ENCODE data around the gene SORCS2. TPM values are rescaled to one million over a fixed set of nuclear protein-coding genes. Genes with fewer than 3 reads are reported as not detected.

Gene SORCS2
- total RNA-seq, 2 experiments from 2014 or later: 0.07 to 0.15 TPM

DNA sequence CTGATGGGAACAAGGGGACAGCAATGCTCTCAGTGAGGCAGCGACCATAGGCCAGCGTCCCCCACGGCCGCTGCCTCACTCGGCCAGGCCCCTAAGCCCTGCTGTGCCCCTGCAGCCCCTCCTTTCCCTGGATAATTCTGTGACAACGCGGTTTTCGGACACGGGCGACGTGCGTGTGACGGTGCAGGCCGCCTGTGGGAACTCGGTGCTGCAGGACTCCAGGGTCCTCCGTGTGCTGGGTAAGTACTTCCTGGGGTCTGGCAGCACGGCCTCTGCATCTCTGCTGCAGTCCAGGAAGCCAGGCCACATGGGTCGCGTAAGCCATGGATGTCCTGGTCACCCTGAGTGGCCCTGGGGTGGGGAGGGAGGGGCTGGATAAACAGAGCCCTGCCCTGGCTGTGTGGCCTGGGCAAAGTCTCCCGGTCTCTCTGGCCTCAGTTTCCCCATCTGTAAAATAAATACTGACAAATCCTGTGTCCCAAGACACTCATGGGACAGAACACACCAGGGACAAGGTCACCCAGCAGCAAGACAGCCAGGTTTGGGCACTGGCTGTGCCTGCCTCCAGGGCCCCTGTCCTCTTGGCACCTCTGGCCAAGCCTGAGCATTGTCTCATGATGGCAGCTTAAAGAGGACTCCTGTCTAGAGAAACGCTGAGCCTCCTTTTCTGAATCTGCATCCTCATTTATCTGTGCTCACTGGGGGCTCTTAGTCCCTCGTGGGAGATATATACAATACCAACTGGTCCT lies 534.5 kb downstream of the SORCS2 start:
- Mint-ChIP-seq H3K27ac (no peak overlapping the region), H3K36me3 (ENCODE audit: low read depth) (no peaks in the 10 kb centered on the region), H3K4me1 (ENCODE audit: low read depth) (peaks cover 4% of the 10 kb centered on the region), H3K9me3 (no peaks in the 10 kb centered on the region), H3K4me3 (no peak overlapping the region), H3K27me3 (ENCODE audit: low read depth) (no peaks in the 10 kb centered on the region)
- DNase-seq: no peak
- CTCF ChIA-PET: no interaction called here
- intact Hi-C loops (cut with micrococcal nuclease): no loop called here

DNA sequence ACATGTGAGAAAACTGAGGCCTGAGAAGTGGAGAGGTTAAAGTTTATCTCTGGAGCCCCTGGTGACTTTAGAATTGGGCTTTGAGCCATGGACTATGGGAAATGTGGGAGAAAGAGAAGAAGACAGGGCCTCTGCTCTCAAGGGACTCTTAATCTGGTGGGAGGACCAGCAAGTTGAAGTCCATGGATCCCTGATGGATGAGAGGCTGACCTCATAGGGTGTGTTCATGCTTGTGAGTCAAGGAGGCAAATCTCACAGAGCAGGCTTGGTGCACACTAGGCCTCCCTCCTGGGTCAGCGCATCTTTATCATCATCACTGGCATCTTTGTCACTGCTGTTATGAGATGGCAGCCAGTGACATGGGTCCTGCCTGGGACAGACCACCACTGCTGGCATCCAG lies 535.4 kb downstream of the SORCS2 start:
- Mint-ChIP-seq H3K36me3 (ENCODE audit: low read depth) (no peaks in the 10 kb centered on the region), H3K9me3 (no peaks in the 10 kb centered on the region), H3K27ac (no peak overlapping the region), H3K27me3 (ENCODE audit: low read depth) (no peaks in the 10 kb centered on the region), H3K4me3 (no peak overlapping the region), H3K4me1 (ENCODE audit: low read depth) (peaks cover under 1% of the 10 kb centered on the region)
- DNase-seq: no peak
- intact Hi-C loops (cut with micrococcal nuclease): no loop called here
- CTCF ChIA-PET: no interaction called here

DNA sequence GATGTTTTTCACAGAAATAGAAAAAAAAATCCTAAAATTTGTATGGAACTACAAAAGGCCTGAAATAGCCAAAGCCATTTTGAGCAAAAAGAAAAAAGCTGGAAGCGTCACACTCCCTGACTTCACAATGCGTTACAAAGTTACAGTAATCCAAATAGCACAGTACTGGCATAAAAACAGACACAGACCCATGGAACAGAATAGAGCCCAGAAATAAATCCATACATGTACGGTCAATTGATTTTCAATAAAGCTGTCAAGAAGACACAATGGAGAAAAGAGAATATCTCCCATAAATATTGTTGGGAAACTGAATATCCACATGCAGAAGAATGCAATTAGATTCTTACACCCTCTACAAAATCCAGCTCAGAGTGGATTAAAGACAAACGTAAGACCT lies 539.1 kb downstream of the SORCS2 start:
- H3K9me3 Mint-ChIP-seq: no peaks in the 10 kb centered on the region
- no peaks in the 10 kb centered on the region for H3K4me1 Mint-ChIP-seq (ENCODE audit: low read depth)
- H3K27ac Mint-ChIP-seq: no peak overlapping the region
- H3K27me3 Mint-ChIP-seq (ENCODE audit: low read depth): no peaks in the 10 kb centered on the region
- no peak for DNase-seq
- CTCF ChIA-PET: interaction anchor here (0.6 to 1.8 kb wide), 2 partner anchors 11 to 18 kb away, joined by 4 to 5 read pairs; no protein-coding TSS in a partner anchor
- intact Hi-C loops (cut with micrococcal nuclease): no loop called here
- no peaks in the 10 kb centered on the region for H3K36me3 Mint-ChIP-seq (ENCODE audit: low read depth)
- no peak overlapping the region for H3K4me3 Mint-ChIP-seq

DNA sequence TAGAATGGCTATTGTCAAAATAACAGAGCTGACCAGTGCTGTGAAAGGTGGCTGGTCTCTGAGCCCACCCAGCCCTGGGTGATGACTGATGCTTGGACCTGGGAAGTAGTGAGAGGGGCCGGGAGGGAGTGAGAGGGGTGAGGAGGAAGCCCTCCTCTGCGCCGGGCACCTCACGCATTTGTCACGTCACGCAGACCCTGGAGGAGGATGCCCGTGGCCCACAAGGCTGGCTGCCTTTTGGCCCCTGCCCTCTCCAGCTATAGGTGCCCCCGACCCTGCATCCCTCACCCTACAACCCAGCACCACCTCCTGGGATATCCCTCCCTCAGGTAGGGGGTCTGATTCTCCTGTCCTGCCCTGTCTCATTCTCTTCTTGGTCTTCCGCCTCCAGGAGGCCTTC lies 539.9 kb downstream of the SORCS2 start:
- CTCF ChIA-PET: no interaction called here
- Mint-ChIP-seq H3K4me1 (ENCODE audit: low read depth) (no peaks in the 10 kb centered on the region), H3K27me3 (ENCODE audit: low read depth) (no peaks in the 10 kb centered on the region), H3K27ac (no peak overlapping the region), H3K36me3 (ENCODE audit: low read depth) (no peaks in the 10 kb centered on the region), H3K4me3 (no peak overlapping the region), H3K9me3 (no peaks in the 10 kb centered on the region)
- intact Hi-C loops (cut with micrococcal nuclease): no loop called here
- no peak for DNase-seq

DNA sequence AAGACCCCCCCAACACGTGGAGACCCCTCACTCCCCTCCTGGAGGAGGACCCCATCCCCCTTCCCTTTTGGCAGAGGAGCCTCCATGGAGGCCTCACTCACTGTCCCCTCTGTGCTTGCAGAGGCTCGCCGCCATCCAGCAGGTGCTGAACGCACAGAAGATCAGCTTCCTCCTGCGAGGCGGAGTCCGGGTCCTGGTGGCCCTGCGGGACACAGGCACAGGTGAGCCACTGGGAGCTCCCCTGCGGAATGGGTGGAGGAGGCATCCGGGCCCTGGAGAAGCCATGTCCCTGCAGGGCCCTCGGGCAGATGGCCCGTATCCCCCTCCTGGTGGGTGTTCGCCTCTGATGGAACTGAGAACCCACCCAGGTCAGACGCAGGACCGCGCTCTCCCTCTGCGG lies 540.9 kb downstream of the SORCS2 start:
- H3K9me3 Mint-ChIP-seq: no peaks in the 10 kb centered on the region
- no peak overlapping the region for H3K27ac Mint-ChIP-seq
- no peaks in the 10 kb centered on the region for H3K4me1 Mint-ChIP-seq (ENCODE audit: low read depth)
- CTCF ChIA-PET: no interaction called here
- H3K4me3 Mint-ChIP-seq: no peak overlapping the region
- intact Hi-C loops (cut with micrococcal nuclease): no loop called here
- no peaks in the 10 kb centered on the region for H3K36me3 Mint-ChIP-seq (ENCODE audit: low read depth)
- no peak for DNase-seq
- H3K27me3 Mint-ChIP-seq (ENCODE audit: low read depth): no peaks in the 10 kb centered on the region

DNA sequence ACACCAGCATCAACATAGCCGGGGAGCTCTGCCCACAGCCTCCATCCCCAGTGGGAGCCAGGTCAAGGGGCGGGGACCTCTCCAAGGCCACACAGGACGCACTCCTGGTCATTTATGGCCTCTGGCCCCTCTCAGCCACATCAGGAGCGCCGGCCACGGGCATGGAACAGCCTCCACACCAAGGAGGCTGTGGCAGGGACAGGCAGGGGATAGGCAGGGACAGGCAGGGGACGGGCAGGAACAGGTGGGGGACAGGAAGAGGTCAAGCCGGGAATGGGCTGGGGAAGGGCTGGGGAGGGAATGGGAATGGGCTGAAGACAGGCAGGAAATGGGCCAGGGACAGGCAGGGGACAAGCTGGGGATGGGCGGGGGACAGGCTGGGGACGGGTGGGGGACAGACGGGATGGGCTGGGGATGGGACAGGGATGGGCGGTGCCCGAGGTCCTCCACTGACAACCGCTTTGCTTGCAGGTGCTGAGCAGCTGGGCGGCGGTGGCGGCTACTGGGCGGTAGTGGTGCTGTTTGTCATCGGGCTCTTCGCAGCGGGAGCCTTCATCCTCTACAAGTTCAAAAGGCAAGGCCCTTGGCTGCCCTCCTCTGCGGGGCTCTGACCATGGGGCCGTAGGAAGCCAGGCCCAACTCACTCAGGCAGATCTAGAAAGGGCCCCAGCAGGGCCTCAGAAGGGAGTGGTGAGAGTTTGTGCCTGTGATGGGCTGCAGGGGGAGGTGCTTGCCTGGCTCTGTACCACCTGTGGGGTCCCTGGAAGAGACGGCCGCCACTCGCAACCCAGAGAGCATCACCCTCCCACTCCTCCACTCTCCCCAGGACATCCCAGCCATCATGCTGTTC lies 541.7 kb downstream of the SORCS2 start:
- no peaks in the 10 kb centered on the region for H3K36me3 Mint-ChIP-seq (ENCODE audit: low read depth)
- H3K27me3 Mint-ChIP-seq (ENCODE audit: low read depth): no peaks in the 10 kb centered on the region
- CTCF ChIA-PET: no interaction called here
- DNase-seq: no peak
- no peak overlapping the region for H3K27ac Mint-ChIP-seq
- no peak overlapping the region for H3K4me3 Mint-ChIP-seq
- intact Hi-C loops (cut with micrococcal nuclease): no loop called here
- H3K9me3 Mint-ChIP-seq: no peaks in the 10 kb centered on the region
- no peaks in the 10 kb centered on the region for H3K4me1 Mint-ChIP-seq (ENCODE audit: low read depth)

DNA sequence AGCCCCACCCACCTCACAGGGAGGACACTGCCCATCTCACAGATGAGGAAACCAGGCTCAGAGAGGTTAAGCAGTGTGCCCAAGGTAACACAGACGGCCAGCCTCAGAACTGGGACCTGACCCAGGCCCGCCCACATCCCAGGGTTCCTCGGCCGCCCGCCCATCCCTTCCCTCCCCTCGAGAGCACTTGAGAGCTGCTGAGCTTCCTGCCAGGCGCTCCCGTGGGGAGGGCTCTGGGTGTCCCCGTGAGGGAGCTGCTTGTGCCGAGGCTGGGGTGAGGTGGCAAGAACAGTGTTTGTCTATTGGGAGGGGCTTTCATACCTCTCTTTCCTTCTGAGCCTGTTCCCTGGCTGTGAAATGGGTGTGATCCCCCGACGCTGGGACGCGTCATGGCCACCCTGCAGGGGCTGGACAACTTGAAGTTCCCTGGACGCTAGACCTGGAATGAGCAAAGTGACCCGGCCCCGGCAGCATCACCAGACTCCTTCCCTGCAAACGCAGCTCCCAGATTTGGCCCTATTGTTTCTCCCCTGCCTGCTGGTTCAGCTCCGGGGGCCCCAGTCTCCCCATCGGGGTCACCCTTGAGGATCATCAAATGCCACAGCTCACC lies 542.4 kb downstream of the SORCS2 start:
- H3K9me3 Mint-ChIP-seq: no peaks in the 10 kb centered on the region
- no peak overlapping the region for H3K4me3 Mint-ChIP-seq
- DNase-seq: no peak
- H3K4me1 Mint-ChIP-seq (ENCODE audit: low read depth): no peaks in the 10 kb centered on the region
- H3K27ac Mint-ChIP-seq: no peak overlapping the region
- intact Hi-C loops (cut with micrococcal nuclease): no loop called here
- no peaks in the 10 kb centered on the region for H3K36me3 Mint-ChIP-seq (ENCODE audit: low read depth)
- CTCF ChIA-PET: interaction anchor here (0.6 kb wide), 2 partner anchors 109 to 1404 kb away, joined by 3 to 4 read pairs; no protein-coding TSS in a partner anchor
- H3K27me3 Mint-ChIP-seq (ENCODE audit: low read depth): no peaks in the 10 kb centered on the region

DNA sequence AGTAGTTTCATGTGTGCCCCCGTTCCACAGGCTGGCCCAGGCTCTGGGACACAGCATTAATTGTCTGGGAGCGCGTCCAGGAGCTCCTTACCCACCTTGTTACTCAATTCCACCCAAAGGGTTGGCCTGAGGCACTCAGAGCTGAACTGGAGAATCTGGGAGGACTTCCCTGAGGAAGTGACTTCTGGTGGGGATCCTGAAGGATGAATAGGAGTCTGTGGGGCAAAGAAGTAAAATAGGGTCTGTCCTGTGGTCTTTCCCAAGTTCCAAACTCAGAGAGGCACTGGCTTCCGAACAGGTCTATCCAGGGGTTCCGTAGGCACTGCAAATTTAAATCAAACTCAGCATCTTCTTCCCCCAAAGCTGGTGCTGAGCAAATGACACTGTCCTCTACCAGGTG lies 543.1 kb downstream of the SORCS2 start:
- Mint-ChIP-seq H3K27me3 (ENCODE audit: low read depth) (no peaks in the 10 kb centered on the region), H3K4me3 (no peak overlapping the region), H3K4me1 (ENCODE audit: low read depth) (no peaks in the 10 kb centered on the region), H3K27ac (no peak overlapping the region), H3K9me3 (no peaks in the 10 kb centered on the region), H3K36me3 (ENCODE audit: low read depth) (no peaks in the 10 kb centered on the region)
- CTCF ChIA-PET: interaction anchor here (0.6 kb wide), 2 partner anchors 109 to 1404 kb away, joined by 3 to 4 read pairs; no protein-coding TSS in a partner anchor
- no peak for DNase-seq
- intact Hi-C loops (cut with micrococcal nuclease): no loop called here

DNA sequence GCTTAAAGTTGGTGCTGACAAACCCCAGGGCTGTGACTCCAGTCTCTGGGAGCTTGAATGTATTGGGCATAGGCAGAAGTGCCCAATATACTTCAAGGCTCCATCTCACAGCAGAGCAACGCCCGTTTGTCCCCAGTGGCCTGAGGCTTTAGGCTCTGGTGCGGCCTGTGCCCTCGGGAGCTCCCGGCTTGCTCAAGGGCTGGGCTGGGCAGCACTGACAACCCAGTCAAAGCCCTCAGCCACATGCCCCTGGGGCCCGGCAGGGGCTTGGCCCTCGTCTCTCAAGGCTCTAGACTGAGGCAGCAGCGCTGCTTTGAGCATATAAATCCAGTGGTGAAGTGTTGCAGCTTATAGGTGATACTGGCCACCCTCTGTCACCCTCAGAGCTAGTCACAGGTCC lies 543.6 kb downstream of the SORCS2 start:
- CTCF ChIA-PET: interaction anchor here (1.1 kb wide), 1 partner anchor 63 kb away, joined by 3 read pairs; no protein-coding TSS in a partner anchor
- intact Hi-C loops (cut with micrococcal nuclease): no loop called here
- DNase-seq: no peak

DNA sequence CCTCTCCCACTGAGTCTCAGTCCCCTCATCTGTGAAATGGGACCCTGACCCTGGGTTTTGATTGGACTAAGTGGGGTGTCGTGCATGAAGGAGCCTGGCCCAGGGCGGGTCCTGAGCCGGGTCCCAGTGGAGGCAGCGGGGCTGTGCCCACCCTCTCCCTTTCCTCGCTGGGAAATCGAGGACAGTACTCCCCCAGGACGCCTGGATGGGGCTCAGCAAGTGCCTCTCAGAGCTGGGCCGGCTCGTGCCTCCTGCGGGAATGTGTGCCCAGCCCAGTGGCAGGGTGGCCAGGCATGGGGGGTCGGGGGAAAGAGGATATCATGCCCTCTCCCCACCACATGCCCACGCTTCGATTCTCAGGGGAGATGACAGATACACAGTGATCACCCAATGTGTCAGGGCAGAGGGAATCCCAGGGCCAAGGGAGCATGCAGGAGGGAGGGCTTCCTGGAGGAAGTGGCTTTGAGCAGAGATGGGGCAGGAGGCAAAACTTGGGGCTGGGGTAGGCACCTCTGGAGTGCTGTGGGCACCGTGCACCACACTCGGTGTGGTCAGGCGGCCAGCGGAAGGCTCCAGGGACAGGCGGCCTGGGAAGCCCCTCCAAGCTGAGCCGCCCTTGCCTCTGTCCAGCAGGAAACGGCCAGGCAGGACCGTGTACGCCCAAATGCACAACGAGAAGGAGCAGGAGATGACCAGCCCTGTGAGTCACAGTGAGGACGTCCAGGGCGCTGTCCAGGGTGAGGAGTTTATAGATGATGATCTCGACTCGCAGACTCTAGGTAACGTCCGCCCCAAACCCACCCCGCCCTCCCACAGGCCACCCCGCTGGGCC lies 544.3 kb downstream of the SORCS2 start:
- CTCF ChIA-PET: interaction anchor here (1.1 kb wide), 1 partner anchor 62 kb away, joined by 3 read pairs; no protein-coding TSS in a partner anchor
- H3K27me3 Mint-ChIP-seq (ENCODE audit: low read depth): no peaks in the 10 kb centered on the region
- no peaks in the 10 kb centered on the region for H3K9me3 Mint-ChIP-seq
- no peaks in the 10 kb centered on the region for H3K4me1 Mint-ChIP-seq (ENCODE audit: low read depth)
- intact Hi-C loops (cut with micrococcal nuclease): no loop called here
- no peak for DNase-seq
- H3K27ac Mint-ChIP-seq: no peak overlapping the region
- no peaks in the 10 kb centered on the region for H3K36me3 Mint-ChIP-seq (ENCODE audit: low read depth)
- H3K4me3 Mint-ChIP-seq: no peak overlapping the region

More for the DNA sequence above, 543.6 kb downstream of the SORCS2 start:
- H3K4me3 Mint-ChIP-seq: no peak overlapping the region
- H3K27me3 Mint-ChIP-seq (ENCODE audit: low read depth): no peaks in the 10 kb centered on the region
- H3K36me3 Mint-ChIP-seq (ENCODE audit: low read depth): no peaks in the 10 kb centered on the region
- H3K4me1 Mint-ChIP-seq (ENCODE audit: low read depth): no peaks in the 10 kb centered on the region
- H3K27ac Mint-ChIP-seq: no peak overlapping the region
- no peaks in the 10 kb centered on the region for H3K9me3 Mint-ChIP-seq

DNA sequence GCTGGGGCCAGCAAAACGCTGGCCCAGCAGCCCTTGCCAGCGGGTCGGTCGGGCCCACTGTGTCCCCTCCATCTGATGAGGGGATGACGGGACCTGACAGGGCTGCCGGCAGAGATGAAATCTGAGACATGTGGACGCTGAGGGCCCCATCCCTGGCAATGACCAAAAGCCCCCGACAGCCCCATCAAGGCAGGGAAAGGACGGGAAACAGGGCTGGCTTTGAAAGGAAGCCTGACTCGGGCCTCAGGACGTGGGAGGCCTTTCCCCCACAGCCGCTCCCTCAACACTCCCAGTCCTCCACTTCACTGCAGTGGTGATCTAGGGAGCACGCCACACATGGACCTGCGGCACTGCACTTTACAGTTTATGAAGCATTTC lies 544.9 kb downstream of the SORCS2 start:
- Mint-ChIP-seq H3K9me3 (no peaks in the 10 kb centered on the region), H3K4me3 (no peak overlapping the region), H3K27ac (no peak overlapping the region), H3K36me3 (ENCODE audit: low read depth) (no peaks in the 10 kb centered on the region), H3K27me3 (ENCODE audit: low read depth) (no peaks in the 10 kb centered on the region), H3K4me1 (ENCODE audit: low read depth) (no peaks in the 10 kb centered on the region)
- intact Hi-C loops (cut with micrococcal nuclease): no loop called here
- CTCF ChIA-PET: no interaction called here
- DNase-seq: no peak
